ENCODE data around the gene ENKUR. TPM values are rescaled to one million over a fixed set of nuclear protein-coding genes. Genes with fewer than 3 reads are reported as not detected.

ENKUR gene
- total RNA-seq, 2 donors from 2014 or later, result 1.1 TPM; not detected in 1

DNA sequence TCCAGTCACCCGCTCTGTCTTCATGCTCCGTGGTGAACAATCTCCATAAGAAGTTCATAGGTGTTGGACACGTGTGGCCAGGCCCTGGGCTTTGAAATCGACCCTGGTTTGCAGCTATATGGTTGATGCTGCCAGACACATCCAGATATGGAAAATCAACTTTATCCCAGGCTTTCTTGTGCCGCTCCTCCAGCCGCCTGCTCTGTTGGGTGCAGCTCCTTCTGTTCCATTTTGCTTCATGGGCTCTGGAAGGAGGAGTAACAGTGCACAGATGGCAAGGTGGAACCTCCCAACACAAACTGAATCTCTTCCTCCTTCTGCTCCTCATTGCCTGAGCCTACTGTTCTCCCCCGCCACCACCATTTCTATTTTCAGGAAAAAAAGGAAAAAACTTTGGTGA is 45.2 kb upstream of the ENKUR start:
- Histone ChIP-seq H3K27me3 (replicated peaks; ENCODE audit: insufficient read depth) (no peaks in the 10 kb centered on the region), H3K9me3 (no peaks in the 10 kb centered on the region), H3K4me1 (ENCODE audit: control insufficient read depth in 1 of 2, low read depth in 2 of 2) (peaks cover 17 to 36% of the 10 kb centered on the region in 2 donors), H3K4me3 (no peak overlapping the region), H3K27ac (peak overlapping the region; percentile 75 to 93), H3K36me3 (no peaks in the 10 kb centered on the region)
- TF ChIP-seq CTCF (IDR thresholded peaks at IDR 0.05), result no peak
- DNase-seq (ENCODE audit: low spot score) (no peak), ATAC-seq (ENCODE audit: insufficient number of reproducible peaks, low FRiP score, low read depth) (no peak)

DNA sequence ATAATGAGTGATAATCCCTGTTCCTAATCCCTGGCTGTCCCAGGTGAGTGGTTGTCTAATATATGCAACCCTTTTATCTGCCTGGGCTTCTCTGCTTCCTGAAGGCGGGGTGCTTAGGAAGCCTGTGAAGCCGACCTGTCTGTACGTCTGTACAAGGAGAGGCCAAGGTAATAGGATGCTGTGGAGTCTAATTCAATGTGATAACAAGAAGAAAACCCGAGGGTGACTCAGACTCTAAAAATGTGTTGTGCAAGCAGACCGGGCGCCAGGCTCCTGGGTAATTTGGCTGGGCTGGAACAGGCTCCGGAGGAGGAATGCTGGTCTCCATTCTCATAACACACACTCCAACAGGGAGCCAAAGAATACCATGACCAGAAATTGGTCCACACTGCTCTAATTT is 44.0 kb upstream of the ENKUR start:
- DNase-seq (ENCODE audit: low spot score) (peak; percentile 60), ATAC-seq (ENCODE audit: insufficient number of reproducible peaks, low FRiP score, low read depth) (peak; percentile 66)
- Histone ChIP-seq H3K27ac (peak overlapping the region in 1 of 2 donors; percentile 46), H3K4me3 (peak overlapping the region; percentile 35), H3K9me3 (no peaks in the 10 kb centered on the region), H3K27me3 (replicated peaks; ENCODE audit: insufficient read depth) (no peaks in the 10 kb centered on the region), H3K4me1 (ENCODE audit: control insufficient read depth in 1 of 2, low read depth in 2 of 2) (peaks cover 17 to 36% of the 10 kb centered on the region in 2 donors), H3K36me3 (no peaks in the 10 kb centered on the region)
- no peak for TF ChIP-seq CTCF (IDR thresholded peaks at IDR 0.05)

GRCh38 chr10:25057886-25058285 is 41.9 kb upstream of the ENKUR start:
- ATAC-seq (ENCODE audit: insufficient number of reproducible peaks, low FRiP score, low read depth), result no peak

GRCh38 chr10:25056726-25057125 is 40.8 kb upstream of the ENKUR start:
- no peaks in the 10 kb centered on the region for H3K36me3 ChIP-seq
- no peaks in the 10 kb centered on the region for H3K9me3 ChIP-seq
- no peaks in the 10 kb centered on the region for H3K27me3 ChIP-seq (replicated peaks; ENCODE audit: insufficient read depth)
- peaks cover 11 to 24% of the 10 kb centered on the region in 2 donors for H3K4me1 ChIP-seq (ENCODE audit: control insufficient read depth in 1 of 2, low read depth in 2 of 2)
- no peak overlapping the region for H3K4me3 ChIP-seq
- ATAC-seq (ENCODE audit: insufficient number of reproducible peaks, low FRiP score, low read depth), result no peak
- DNase-seq (ENCODE audit: low spot score), result no peak
- no peak overlapping the region for H3K27ac ChIP-seq
- no peak for TF ChIP-seq CTCF (IDR thresholded peaks at IDR 0.05)

More at GRCh38 chr10:25057886-25058285, 41.9 kb upstream of the ENKUR start:
- Histone ChIP-seq H3K36me3 (no peaks in the 10 kb centered on the region), H3K27me3 (replicated peaks; ENCODE audit: insufficient read depth) (no peaks in the 10 kb centered on the region), H3K4me1 (ENCODE audit: control insufficient read depth in 1 of 2, low read depth in 2 of 2) (peaks cover 17 to 35% of the 10 kb centered on the region in 2 donors), H3K9me3 (no peaks in the 10 kb centered on the region), H3K27ac (no peak overlapping the region), H3K4me3 (no peak overlapping the region)
- no peak for DNase-seq (ENCODE audit: low spot score)
- TF ChIP-seq CTCF (IDR thresholded peaks at IDR 0.05), result no peak

GRCh38 chr10:25052012-25052411 is 36.1 kb upstream of the ENKUR start:
- Histone ChIP-seq H3K4me1 (ENCODE audit: control insufficient read depth in 1 of 2, low read depth in 2 of 2) (peaks cover 3 to 20% of the 10 kb centered on the region in 2 donors), H3K36me3 (no peaks in the 10 kb centered on the region), H3K27ac (no peak overlapping the region), H3K4me3 (no peak overlapping the region), H3K27me3 (replicated peaks; ENCODE audit: insufficient read depth) (no peaks in the 10 kb centered on the region), H3K9me3 (no peaks in the 10 kb centered on the region)
- no peak for DNase-seq (ENCODE audit: low spot score)
- no peak for ATAC-seq (ENCODE audit: insufficient number of reproducible peaks, low FRiP score, low read depth)
- no peak for TF ChIP-seq CTCF (IDR thresholded peaks at IDR 0.05)

Data from thoracic aorta (tissue), 2 donors.